Measurements from ENCODE around the gene SCT.

Gene SCT

DNA sequence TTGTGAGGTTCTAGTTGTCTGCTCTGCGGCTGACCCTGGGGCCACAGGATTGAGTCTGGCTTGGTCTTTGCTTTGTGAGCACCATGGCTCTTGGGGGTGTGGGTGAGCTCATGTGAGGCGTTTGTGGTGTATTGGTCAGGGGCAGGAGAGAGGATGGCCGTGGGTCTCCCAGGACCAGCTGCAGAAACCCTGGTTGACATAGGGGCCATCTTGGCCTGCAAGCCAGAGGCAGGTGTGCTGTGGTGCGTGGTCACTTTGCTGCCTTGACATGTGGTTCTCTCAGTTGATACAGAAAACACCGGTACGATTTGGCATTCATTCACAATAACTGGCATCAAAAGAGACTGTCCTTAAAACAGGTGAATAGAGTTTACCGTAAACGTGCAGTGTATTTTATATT is 39.4 kb downstream of the SCT start:
- H2BK15ac ChIP-seq (replicated peaks; ENCODE audit: low read depth): no peak overlapping the region
- no peak overlapping the region for H4K5ac ChIP-seq (ENCODE audit: low read length)
- H2AK5ac ChIP-seq (ENCODE audit: low read length): no peak overlapping the region
- no peak overlapping the region for H3K9ac ChIP-seq (ENCODE audit: low read length)
- no peak overlapping the region for H3K56ac ChIP-seq (ENCODE audit: low read length)
- peaks cover 12% of the 10 kb centered on the region for H3K79me1 ChIP-seq (ENCODE audit: low read length)
- H3K4me1 ChIP-seq (ENCODE audit: control insufficient read depth, low read depth, low read length): no peaks in the 10 kb centered on the region
- H2BK120ac ChIP-seq (ENCODE audit: low read depth, low read length): no peak overlapping the region
- H3K4me2 ChIP-seq (ENCODE audit: low read length): no peak overlapping the region
- H3K36me3 ChIP-seq (ENCODE audit: control insufficient read depth, insufficient read depth, low read length): peaks cover 29% of the 10 kb centered on the region
- no peaks in the 10 kb centered on the region for H3K79me2 ChIP-seq (ENCODE audit: control insufficient read depth, insufficient read depth, low read length)
- H2BK5ac ChIP-seq (ENCODE audit: low read length): no peak overlapping the region
- no peak overlapping the region for H4K8ac ChIP-seq (ENCODE audit: low read depth, low read length)
- no peak for DNase-seq
- no peak overlapping the region for H3K27ac ChIP-seq (ENCODE audit: low read depth, low read length)
- H3K18ac ChIP-seq (ENCODE audit: low read length): no peak overlapping the region
- H3K4me3 ChIP-seq (ENCODE audit: low read length): no peak overlapping the region
- H3K23ac ChIP-seq (ENCODE audit: low read length): no peak overlapping the region
- WGBS (ENCODE audit: extremely low coverage, insufficient coverage, low lambda C conversion rate): no CpG with 5 or more reads among the region's 8 CpGs
- no peak overlapping the region for H3K4ac ChIP-seq (ENCODE audit: low read depth, low read length)
- no peaks in the 10 kb centered on the region for H3K27me3 ChIP-seq (ENCODE audit: insufficient read depth, low read length, poor library complexity)

GRCh38 chr11:586376-587316 is 40.3 kb downstream of the SCT start:
- Histone ChIP-seq H3K4me2 (ENCODE audit: low read length) (no peak overlapping the region), H3K18ac (ENCODE audit: low read length) (no peak overlapping the region), H3K79me1 (ENCODE audit: low read length) (peaks cover 15% of the 10 kb centered on the region), H2AK5ac (ENCODE audit: low read length) (no peak overlapping the region), H3K27me3 (ENCODE audit: insufficient read depth, low read length, poor library complexity) (no peaks in the 10 kb centered on the region), H4K5ac (ENCODE audit: low read length) (no peak overlapping the region), H2BK5ac (ENCODE audit: low read length) (no peak overlapping the region), H2BK15ac (replicated peaks; ENCODE audit: low read depth) (no peak overlapping the region), H4K8ac (ENCODE audit: low read depth, low read length) (no peak overlapping the region), H3K4ac (ENCODE audit: low read depth, low read length) (no peak overlapping the region), H3K56ac (ENCODE audit: low read length) (no peak overlapping the region), H3K36me3 (ENCODE audit: control insufficient read depth, insufficient read depth, low read length) (peaks cover 27% of the 10 kb centered on the region), H3K4me1 (ENCODE audit: control insufficient read depth, low read depth, low read length) (no peaks in the 10 kb centered on the region), H3K27ac (ENCODE audit: low read depth, low read length) (no peak overlapping the region), H3K9ac (ENCODE audit: low read length) (no peak overlapping the region), H2BK120ac (ENCODE audit: low read depth, low read length) (no peak overlapping the region), H3K23ac (ENCODE audit: low read length) (no peak overlapping the region), H3K4me3 (ENCODE audit: low read length) (no peak overlapping the region), H3K79me2 (ENCODE audit: control insufficient read depth, insufficient read depth, low read length) (peaks cover 3% of the 10 kb centered on the region)
- no CpG with 5 or more reads among the region's 32 CpGs for WGBS (ENCODE audit: extremely low coverage, insufficient coverage, low lambda C conversion rate)
- DNase-seq: no peak

DNA sequence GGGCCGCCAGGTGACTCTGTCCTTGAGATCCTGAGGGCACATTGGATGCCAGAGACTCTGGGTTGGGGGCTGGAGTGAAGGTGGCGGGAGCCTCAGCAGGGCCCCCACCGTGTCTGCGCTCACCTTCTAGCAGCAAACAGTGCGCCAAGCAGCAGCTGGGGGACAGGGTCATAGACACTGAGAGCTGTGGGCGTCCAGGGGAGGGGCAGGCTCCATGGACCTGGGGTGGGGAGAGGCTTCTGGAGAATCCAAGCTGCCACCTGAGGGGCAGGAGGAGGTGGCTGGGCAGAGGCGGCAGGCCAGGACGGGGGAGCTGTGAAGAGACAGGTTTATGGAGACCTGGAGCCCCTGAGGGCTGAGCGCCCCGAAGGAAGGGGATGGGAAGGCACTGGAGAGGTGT is 42.7 kb downstream of the SCT start:
- no peak for DNase-seq
- H3K23ac ChIP-seq (ENCODE audit: low read length): no peak overlapping the region
- no peak overlapping the region for H3K4ac ChIP-seq (ENCODE audit: low read depth, low read length)
- H3K27me3 ChIP-seq (ENCODE audit: insufficient read depth, low read length, poor library complexity): no peaks in the 10 kb centered on the region
- no peak overlapping the region for H2BK120ac ChIP-seq (ENCODE audit: low read depth, low read length)
- no peak overlapping the region for H2AK5ac ChIP-seq (ENCODE audit: low read length)
- no CpG with 5 or more reads among the region's 10 CpGs for WGBS (ENCODE audit: extremely low coverage, insufficient coverage, low lambda C conversion rate)
- no peak overlapping the region for H3K9ac ChIP-seq (ENCODE audit: low read length)
- H2BK5ac ChIP-seq (ENCODE audit: low read length): no peak overlapping the region
- no peak overlapping the region for H4K8ac ChIP-seq (ENCODE audit: low read depth, low read length)
- no peak overlapping the region for H3K4me2 ChIP-seq (ENCODE audit: low read length)
- no peak overlapping the region for H3K18ac ChIP-seq (ENCODE audit: low read length)
- no peak overlapping the region for H3K27ac ChIP-seq (ENCODE audit: low read depth, low read length)
- H2BK15ac ChIP-seq (replicated peaks; ENCODE audit: low read depth): no peak overlapping the region
- peaks cover 24% of the 10 kb centered on the region for H3K36me3 ChIP-seq (ENCODE audit: control insufficient read depth, insufficient read depth, low read length)
- H3K56ac ChIP-seq (ENCODE audit: low read length): no peak overlapping the region
- H3K79me1 ChIP-seq (ENCODE audit: low read length): peaks cover 26% of the 10 kb centered on the region
- no peak overlapping the region for H3K4me3 ChIP-seq (ENCODE audit: low read length)
- H4K5ac ChIP-seq (ENCODE audit: low read length): no peak overlapping the region
- H3K79me2 ChIP-seq (ENCODE audit: control insufficient read depth, insufficient read depth, low read length): peaks cover 23% of the 10 kb centered on the region
- H3K4me1 ChIP-seq (ENCODE audit: control insufficient read depth, low read depth, low read length): no peaks in the 10 kb centered on the region

GRCh38 chr11:581752-582151 is 45.2 kb downstream of the SCT start:
- no peak overlapping the region for H3K4ac ChIP-seq (ENCODE audit: low read depth, low read length)
- no peak overlapping the region for H3K23ac ChIP-seq (ENCODE audit: low read length)
- no peak overlapping the region for H4K5ac ChIP-seq (ENCODE audit: low read length)
- H3K18ac ChIP-seq (ENCODE audit: low read length): no peak overlapping the region
- no peak overlapping the region for H3K56ac ChIP-seq (ENCODE audit: low read length)
- peaks cover 11% of the 10 kb centered on the region for H3K36me3 ChIP-seq (ENCODE audit: control insufficient read depth, insufficient read depth, low read length)
- no peak overlapping the region for H2BK5ac ChIP-seq (ENCODE audit: low read length)
- H4K8ac ChIP-seq (ENCODE audit: low read depth, low read length): no peak overlapping the region
- H2BK120ac ChIP-seq (ENCODE audit: low read depth, low read length): no peak overlapping the region
- H3K27me3 ChIP-seq (ENCODE audit: insufficient read depth, low read length, poor library complexity): no peaks in the 10 kb centered on the region
- H3K9ac ChIP-seq (ENCODE audit: low read length): no peak overlapping the region
- peaks cover 48% of the 10 kb centered on the region for H3K79me2 ChIP-seq (ENCODE audit: control insufficient read depth, insufficient read depth, low read length)
- no peak overlapping the region for H2AK5ac ChIP-seq (ENCODE audit: low read length)
- H3K79me1 ChIP-seq (ENCODE audit: low read length): peaks cover 21% of the 10 kb centered on the region
- no peak overlapping the region for H3K4me2 ChIP-seq (ENCODE audit: low read length)
- WGBS (ENCODE audit: extremely low coverage, insufficient coverage, low lambda C conversion rate): 100% methylated on average over 1 of the region's 17 CpGs
- no peak for DNase-seq
- no peak overlapping the region for H3K27ac ChIP-seq (ENCODE audit: low read depth, low read length)
- H3K4me1 ChIP-seq (ENCODE audit: control insufficient read depth, low read depth, low read length): peaks cover 3% of the 10 kb centered on the region
- H3K4me3 ChIP-seq (ENCODE audit: low read length): no peak overlapping the region
- H2BK15ac ChIP-seq (replicated peaks; ENCODE audit: low read depth): no peak overlapping the region

DNA sequence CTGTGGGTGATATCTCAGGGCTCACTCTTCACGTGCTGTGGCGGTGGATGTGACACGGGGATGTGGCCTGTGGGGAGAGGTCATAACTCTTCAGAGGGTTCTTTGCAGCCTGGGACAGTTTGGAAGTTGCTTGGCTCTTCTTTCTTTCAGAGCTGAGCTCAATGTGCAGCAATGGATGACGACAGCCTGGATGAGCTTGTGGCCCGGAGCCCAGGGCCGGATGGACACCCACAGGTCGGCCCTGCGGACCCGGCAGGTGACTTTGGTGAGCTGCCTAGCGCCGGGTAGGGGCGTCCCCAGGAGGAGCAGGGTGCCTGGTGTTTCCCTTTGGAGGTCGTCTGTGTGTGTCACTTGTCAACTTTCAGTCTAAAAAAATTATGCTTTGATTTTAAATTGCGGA is 45.6 kb downstream of the SCT start:
- H3K36me3 ChIP-seq (ENCODE audit: control insufficient read depth, insufficient read depth, low read length): peaks cover 9% of the 10 kb centered on the region

More for the DNA sequence above, 45.6 kb downstream of the SCT start:
- Histone ChIP-seq H3K4me3 (ENCODE audit: low read length) (no peak overlapping the region), H2AK5ac (ENCODE audit: low read length) (no peak overlapping the region), H3K4me1 (ENCODE audit: control insufficient read depth, low read depth, low read length) (peaks cover 3% of the 10 kb centered on the region), H3K56ac (ENCODE audit: low read length) (no peak overlapping the region), H3K27ac (ENCODE audit: low read depth, low read length) (no peak overlapping the region), H3K23ac (ENCODE audit: low read length) (no peak overlapping the region), H3K79me2 (ENCODE audit: control insufficient read depth, insufficient read depth, low read length) (peaks cover 49% of the 10 kb centered on the region), H4K5ac (ENCODE audit: low read length) (no peak overlapping the region), H3K9ac (ENCODE audit: low read length) (no peak overlapping the region), H2BK120ac (ENCODE audit: low read depth, low read length) (no peak overlapping the region), H2BK15ac (replicated peaks; ENCODE audit: low read depth) (no peak overlapping the region), H3K27me3 (ENCODE audit: insufficient read depth, low read length, poor library complexity) (no peaks in the 10 kb centered on the region), H4K8ac (ENCODE audit: low read depth, low read length) (no peak overlapping the region), H3K4me2 (ENCODE audit: low read length) (no peak overlapping the region), H3K4ac (ENCODE audit: low read depth, low read length) (no peak overlapping the region), H3K79me1 (ENCODE audit: low read length) (peaks cover 21% of the 10 kb centered on the region), H3K18ac (ENCODE audit: low read length) (no peak overlapping the region), H2BK5ac (ENCODE audit: low read length) (no peak overlapping the region)
- DNase-seq: no peak
- 100% methylated on average over 1 of the region's 14 CpGs for WGBS (ENCODE audit: extremely low coverage, insufficient coverage, low lambda C conversion rate)
